Left lung (tissue), 10 donors: ENCODE results near the gene RBM39. TPM values are rescaled to one million over a fixed set of nuclear protein-coding genes. Genes with fewer than 3 reads are reported as not detected.

Experiments used
- ATAC-seq: fragments of 200-7000 bp; cut with Tn5 transposase; one replicate; pipeline ENCODE4 v1.9.1; 2020; ENCODE audit warnings: moderate library complexity
- DNase-seq, 4 donors: peaks; one replicate each; pipeline ENCODE4 v3.0.0-alpha.2; 2013 to 2020
- H3K27ac ChIP-seq, 2 donors: fragments of 200-600 bp; sonication (generic) in 1 of 2; one replicate each; pipeline versions ENCODE4 v1.5.0 to v1.8.0; 2020 to 2021
- H3K27me3 ChIP-seq, 2 donors: fragments of 200-600 bp; sonication (generic) in 1 of 2; one replicate each; pipeline versions ENCODE4 v1.5.0 to v1.8.0; 2020 to 2021
- H3K36me3 ChIP-seq, 2 donors: fragments of 200-600 bp; sonication (generic) in 1 of 2; one replicate each; pipeline versions ENCODE4 v1.5.0 to v1.8.0; 2020 to 2021
- H3K4me1 ChIP-seq, 2 donors: fragments of 200-600 bp; one replicate each; pipeline ENCODE4 v1.8.0; 2021
- H3K4me3 ChIP-seq, 2 donors: fragments of 200-600 bp; sonication (generic) in 1 of 2; one replicate each; pipeline versions ENCODE4 v1.5.0 to v1.8.0; 2020 to 2021; ENCODE audit warnings: mild to moderate bottlenecking in 1 of 2
- H3K9me3 ChIP-seq, 2 donors: fragments of 200-600 bp; sonication (generic) in 1 of 2; one replicate each; pipeline versions ENCODE4 v1.5.0 to v1.8.0; 2020 to 2021
- CTCF ChIP-seq, 2 donors: fragments of 200-600 bp; sonication (generic) in 1 of 2; IDR thresholded peaks; one replicate each; pipeline versions ENCODE4 v1.5.0 to v1.8.0; 2021; ENCODE audit warnings: antibody characterized with exemption in 2 of 2
- intact Hi-C, 2 donors: fragments of 100-400 bp; cut with DNase I; formaldehyde crosslinking; loops; one replicate each; pipeline versions ENCODE4 v1.11.2 to v1.14.2; 2022
- polyA plus RNA-seq, 6 donors: library from polyadenylated mRNA; unstranded; fragments of 120-200 nt; gene quantifications; one replicate each; pipeline ENCODE4 v1.2.1, GENCODE V29; 2013; ENCODE audit not compliant: insufficient read length in 6 of 6
- total RNA-seq, 2 donors: library from RNA; stranded (reverse); fragmentation: NEBNext Ultra II Directional; extraction: Animal tissue kit (Norgen Biotek cat#: 25700); gene quantifications; one replicate each; pipeline ENCODE4 v1.2.1, GENCODE V29; 2021
- donor health status: DM: no; HTN: yes; CAD: no.
- donor health status: DM: no; HTN: no; CAD: no.

RBM39 gene
- total and polyA plus RNA-seq, 8 donors = 242 to 744 (median 685) TPM

GRCh38 chr20:35664466-35665206 lies 77.4 kb downstream of the RBM39 start, which contains the start of the genes CPNE1 and RBM12:
TSS of gene CPNE1 (minus strand) at chr20:35664900. CDS start at chr20:35632923, 31,977 bp downstream.
TSS of gene RBM12 (minus strand) at chr20:35664900. CDS start at chr20:35655322, 9,578 bp downstream.
- intact Hi-C loops = no loop called here
- Histone ChIP-seq H3K4me3 (peak within 1 kb of the TSS; percentile 94 to 98), H3K27ac (peak within 1 kb of the TSS; percentile 97 to 98), H3K4me1 (peaks cover 30 to 45% of the 10 kb centered on the region in 2 donors), H3K36me3 (peaks cover 0 to 14% of the 10 kb centered on the region in 2 donors), H3K27me3 (no peaks in the 10 kb centered on the region), H3K9me3 (no peaks in the 10 kb centered on the region)
- ATAC-seq (peak; percentile 93), DNase-seq (peak; percentile 93 to 98 (median 96))
- peak in 1 of 2 donors; percentile 22 for TF ChIP-seq CTCF (IDR thresholded peaks at IDR 0.05)

DNA sequence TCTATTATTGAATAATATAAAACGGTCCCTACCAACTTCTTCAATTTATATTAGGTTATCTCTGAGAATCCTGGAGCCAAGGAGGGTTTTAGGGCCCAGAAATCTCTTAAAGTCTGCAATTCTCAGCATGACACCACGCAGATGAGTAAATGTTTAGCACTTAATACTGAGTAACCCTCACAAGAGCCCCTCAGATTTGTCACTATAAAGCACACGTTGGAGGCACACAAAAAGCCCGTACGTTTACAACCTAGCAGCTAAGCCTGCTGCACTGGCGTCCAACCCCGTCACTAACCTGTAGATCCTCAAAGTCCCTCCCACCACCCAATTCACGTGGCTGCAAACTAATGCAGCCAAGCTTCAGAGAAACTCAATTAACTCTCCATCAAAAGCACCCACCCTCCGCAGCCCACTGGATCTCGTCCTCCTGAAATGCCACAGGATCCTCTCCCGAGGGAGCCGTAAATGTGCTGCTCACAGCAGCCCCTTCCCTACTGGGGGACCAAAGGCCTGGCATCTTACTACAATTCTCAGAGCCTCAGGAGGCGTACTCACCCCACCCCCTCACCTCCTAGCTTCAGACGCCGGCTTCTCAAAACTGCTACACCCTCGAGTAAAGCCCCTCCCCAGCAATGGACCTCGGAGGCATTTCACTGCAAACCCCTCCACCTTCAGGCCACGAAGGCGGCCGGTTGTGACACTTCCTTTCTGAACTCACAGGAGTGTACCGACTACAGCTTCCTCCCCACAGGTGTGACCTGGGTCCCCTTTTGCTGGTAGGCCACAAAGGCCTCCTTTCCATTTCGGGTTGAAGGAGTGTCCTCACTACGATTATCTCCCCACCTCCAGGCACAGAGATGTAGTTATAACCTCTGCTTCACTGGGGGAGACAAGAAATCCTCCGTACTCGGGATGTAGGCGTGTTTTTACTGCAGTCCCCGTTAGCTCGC lies 78.3 kb downstream of the RBM39 start:
- H3K27me3 ChIP-seq = no peaks in the 10 kb centered on the region
- peak overlapping the region; percentile 94 to 98 for H3K4me3 ChIP-seq
- H3K4me1 ChIP-seq = peaks cover 30 to 53% of the 10 kb centered on the region in 2 donors
- peak in 3 of 4 donors; percentile 44 to 57 (median 56) for DNase-seq
- peaks cover 0 to 6% of the 10 kb centered on the region in 2 donors for H3K36me3 ChIP-seq
- peak; percentile 50 for ATAC-seq
- no peaks in the 10 kb centered on the region for H3K9me3 ChIP-seq
- intact Hi-C loops = no loop called here
- H3K27ac ChIP-seq = peak overlapping the region; percentile 97 to 98
- TF ChIP-seq CTCF (IDR thresholded peaks at IDR 0.05) = no peak

GRCh38 chr20:35662551-35662950 lies 79.5 kb downstream of the RBM39 start:
- Histone ChIP-seq H3K27me3 (no peaks in the 10 kb centered on the region), H3K9me3 (no peaks in the 10 kb centered on the region), H3K36me3 (no peaks in the 10 kb centered on the region), H3K27ac (no peak overlapping the region), H3K4me3 (peak overlapping the region in 1 of 2 donors; percentile 98), H3K4me1 (peaks cover 39 to 64% of the 10 kb centered on the region in 2 donors)
- no peak for TF ChIP-seq CTCF (IDR thresholded peaks at IDR 0.05)
- no peak for ATAC-seq
- intact Hi-C loops = no loop called here
- no peak for DNase-seq

- Histone ChIP-seq H3K9me3 (no peaks in the 10 kb centered on the region), H3K4me1 (peaks cover 43 to 70% of the 10 kb centered on the region in 2 donors), H3K36me3 (no peaks in the 10 kb centered on the region), H3K4me3 (peak overlapping the region in 1 of 2 donors; percentile 98), H3K27ac (peak overlapping the region in 1 of 2 donors; percentile 28), H3K27me3 (no peaks in the 10 kb centered on the region)
- ATAC-seq (no peak), DNase-seq (no peak)
- intact Hi-C loops = no loop called here
- TF ChIP-seq CTCF (IDR thresholded peaks at IDR 0.05) = no peak
Measured at GRCh38 chr20:35661908-35662307, 80.2 kb downstream of the RBM39 start.
